Measurements from ENCODE around the gene OR52W1.
A peak's percentile ranks its signal among the peaks of the same experiment; 100 is the strongest.
"Not testable (repeated sequence)": the region's sequence is repeated elsewhere in the genome, so short reads cannot be mapped to it uniquely, and the experiment has no call there.

The OR52W1 gene

GRCh38 chr11:6217722-6218121, 18.7 kb downstream of the OR52W1 start:
- no peak for DNase-seq (ENCODE audit: low read depth)

GRCh38 chr11:6219359-6219758, 20.3 kb downstream of the OR52W1 start:
- peak; percentile 92 for DNase-seq (ENCODE audit: low read depth)

DNA sequence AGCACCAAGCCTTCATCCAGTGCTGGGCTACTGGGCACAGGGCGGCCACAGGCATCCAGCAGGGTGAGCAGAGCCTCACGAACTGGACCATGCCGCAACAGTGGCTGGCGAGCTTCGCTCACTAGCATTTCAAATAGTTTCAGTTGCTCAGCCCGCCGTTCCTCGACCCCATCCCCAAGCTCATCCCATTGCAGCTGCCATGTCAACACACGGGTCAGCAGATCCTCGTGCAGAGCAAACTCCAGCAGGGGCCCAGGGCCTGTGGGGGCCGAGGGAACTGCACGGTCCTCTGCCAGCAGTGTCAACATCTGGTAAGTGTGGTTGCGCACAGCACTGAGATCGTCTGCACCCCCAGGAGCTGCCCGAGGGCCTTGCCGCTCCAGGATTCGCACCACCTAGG, 24.8 kb downstream of the OR52W1 start:
- no peak for DNase-seq (ENCODE audit: low read depth)

DNA sequence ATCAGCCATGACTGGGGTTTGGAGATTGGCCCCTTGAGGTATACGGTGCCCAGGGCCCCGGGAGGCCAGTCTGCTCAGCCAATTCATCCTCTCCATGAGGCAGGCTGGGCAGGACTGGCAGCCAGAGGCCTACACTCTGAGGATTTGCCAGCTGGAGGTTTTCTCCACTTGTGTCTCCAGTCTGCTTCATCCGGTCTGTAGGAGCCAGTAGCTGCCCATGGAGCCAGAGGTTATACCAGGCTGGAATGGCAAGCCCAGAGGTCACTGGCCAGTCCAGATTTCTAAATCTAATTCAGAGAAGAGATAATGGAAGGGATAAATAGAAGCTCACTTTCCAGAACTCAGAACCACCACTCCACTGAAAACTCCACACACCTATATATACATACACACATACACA, 25.4 kb downstream of the OR52W1 start:
- no peak for DNase-seq (ENCODE audit: low read depth)

DNA sequence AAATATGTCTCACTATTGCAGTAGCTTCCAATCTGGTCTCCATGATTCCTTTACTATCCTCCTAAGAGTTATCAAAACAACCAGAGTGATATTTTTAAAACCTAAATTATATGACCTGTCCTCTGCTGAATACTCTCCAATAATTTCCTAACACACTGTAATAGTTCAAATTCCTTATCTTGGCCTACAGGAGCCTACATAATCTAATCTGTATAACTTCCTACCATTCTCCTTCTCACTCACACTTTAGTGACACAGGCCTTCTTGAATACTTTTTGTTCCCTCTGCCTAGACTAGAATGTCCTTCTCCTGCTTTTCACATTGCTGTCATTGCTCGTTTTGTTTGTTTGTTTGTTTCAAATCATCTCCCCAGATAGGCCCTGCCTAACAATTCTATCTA, 26.0 kb downstream of the OR52W1 start:
- DNase-seq (ENCODE audit: low read depth), result no peak

DNA sequence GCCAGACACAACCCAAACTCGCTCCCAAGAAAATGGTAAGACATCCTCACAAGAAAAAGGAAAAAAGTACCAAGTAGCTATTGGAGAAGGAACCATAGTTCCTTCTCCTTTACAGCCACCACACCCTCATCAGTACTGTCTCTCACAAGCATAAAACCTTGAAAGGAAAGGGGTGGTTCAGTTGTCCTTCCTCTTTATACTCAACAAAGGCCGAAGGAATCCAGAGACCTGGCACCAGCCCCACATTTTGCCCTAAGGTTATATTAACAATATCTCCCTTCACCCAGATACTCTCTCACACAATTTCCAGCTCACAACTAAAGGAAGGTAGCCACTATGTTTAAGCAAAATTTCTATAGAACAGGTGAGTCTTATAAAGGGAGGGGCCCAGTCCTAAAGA, 26.9 kb downstream of the OR52W1 start:
- DNase-seq (ENCODE audit: low read depth), result no peak

GRCh38 chr11:6228520-6228919, 29.5 kb downstream of the OR52W1 start:
- no peak for DNase-seq (ENCODE audit: low read depth)

- DNase-seq (ENCODE audit: low read depth), result no peak
Measured at GRCh38 chr11:6229911-6230310, 30.9 kb downstream of the OR52W1 start.

DNA sequence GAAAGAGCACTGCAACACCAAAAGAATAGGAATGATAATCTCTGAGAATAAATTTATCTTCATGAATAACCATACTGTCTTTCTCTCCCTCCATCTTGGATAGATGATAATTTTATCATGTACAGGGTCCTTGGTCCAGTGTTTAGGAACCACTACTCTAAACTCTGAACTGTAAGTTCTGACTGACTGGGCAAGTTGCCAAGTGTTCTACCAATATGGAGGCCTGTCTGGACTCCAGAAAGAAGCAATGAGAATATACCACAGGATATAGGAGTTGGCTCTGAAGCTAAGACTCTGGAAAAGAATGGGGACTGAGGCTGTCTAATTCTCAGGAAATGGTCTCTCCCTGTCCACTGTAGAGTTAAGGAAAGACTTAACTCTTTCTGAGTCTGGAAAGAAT, 33.9 kb downstream of the OR52W1 start:
- DNase-seq (ENCODE audit: low read depth), result no peak

GRCh38 chr11:6233984-6234386, 35.0 kb downstream of the OR52W1 start:
- no peak for DNase-seq (ENCODE audit: low read depth)

DNA sequence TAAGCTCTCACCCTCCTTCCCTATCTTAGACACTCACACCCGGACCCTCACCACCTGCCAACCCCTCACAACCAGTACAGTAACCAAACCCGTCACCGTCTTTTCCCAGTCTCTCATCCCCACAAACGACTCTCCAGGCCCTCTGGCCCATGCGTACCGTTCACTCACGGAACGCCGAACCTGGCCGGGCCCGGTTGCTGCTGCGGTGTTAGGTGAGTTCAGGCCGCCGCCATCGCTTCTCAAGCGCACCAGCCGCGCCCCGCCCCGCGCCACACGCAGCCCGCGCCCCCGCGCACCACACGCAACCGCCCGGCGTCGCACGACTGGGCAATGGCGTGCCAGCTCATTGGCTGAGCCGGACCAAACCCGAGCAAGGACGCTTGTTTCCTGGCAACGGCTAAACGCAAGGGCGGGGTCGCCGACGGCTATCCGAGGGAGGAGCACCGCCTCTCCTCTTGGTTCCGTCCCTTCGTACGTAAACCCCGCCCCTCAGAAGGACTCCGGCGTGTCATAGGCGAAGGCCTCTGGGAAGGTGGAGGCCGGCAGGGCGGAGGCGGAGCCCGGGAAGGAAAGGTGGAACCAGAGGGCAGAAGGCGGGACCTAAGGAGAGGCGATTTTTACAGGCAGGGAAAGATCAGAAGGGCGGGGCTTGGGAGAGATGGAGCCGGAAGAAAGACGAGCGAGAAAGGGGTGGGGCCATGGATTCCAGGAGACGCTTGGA, 35.5 kb downstream of the OR52W1 start, which contains the start of gene FHIP1B:
TSS of gene FHIP1B (minus strand) at position 250 of the 721 bp plus-strand sequence. CDS start 10,120 bp downstream, outside the sequence.
- peak; percentile 97 for DNase-seq (ENCODE audit: low read depth)

- no peak for DNase-seq (ENCODE audit: low read depth)
Measured at GRCh38 chr11:6237266-6237665, 38.2 kb downstream of the OR52W1 start.

- DNase-seq (ENCODE audit: low read depth), result no peak
Measured at GRCh38 chr11:6237761-6238302, 38.8 kb downstream of the OR52W1 start.

- DNase-seq (ENCODE audit: low read depth), result no peak
Measured at GRCh38 chr11:6238902-6239301, 39.9 kb downstream of the OR52W1 start, which contains the start of gene CNGA4. TSS of gene CNGA4 (plus strand) at chr11:6239089. CDS start at chr11:6239207, 118 bp downstream.

- DNase-seq (ENCODE audit: low read depth), result no peak
Measured at GRCh38 chr11:6240139-6240538, 41.1 kb downstream of the OR52W1 start.

DNA sequence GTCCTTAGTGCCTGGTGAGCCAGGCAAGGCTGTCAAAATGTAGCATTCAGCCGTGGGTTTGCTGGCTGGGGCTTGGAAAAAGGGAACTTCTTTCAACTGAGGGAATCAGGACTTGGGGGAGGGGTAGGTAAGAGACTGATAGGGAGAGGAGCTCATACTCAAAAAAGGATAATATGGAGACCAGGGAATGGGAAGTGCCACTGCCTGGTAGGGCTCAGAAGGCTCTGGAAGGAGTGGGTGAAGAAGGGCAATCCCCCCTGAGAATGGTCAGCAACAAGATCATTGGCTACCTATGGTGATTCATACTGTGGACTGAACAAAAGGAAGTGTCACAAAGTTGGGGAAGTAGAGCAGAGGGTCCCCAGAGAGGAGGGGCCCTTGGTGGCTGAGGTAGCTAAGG, 41.8 kb downstream of the OR52W1 start:
- no peak for DNase-seq (ENCODE audit: low read depth)

- DNase-seq (ENCODE audit: low read depth), result no peak
Measured at GRCh38 chr11:6241316-6241715, 42.3 kb downstream of the OR52W1 start.

DNA sequence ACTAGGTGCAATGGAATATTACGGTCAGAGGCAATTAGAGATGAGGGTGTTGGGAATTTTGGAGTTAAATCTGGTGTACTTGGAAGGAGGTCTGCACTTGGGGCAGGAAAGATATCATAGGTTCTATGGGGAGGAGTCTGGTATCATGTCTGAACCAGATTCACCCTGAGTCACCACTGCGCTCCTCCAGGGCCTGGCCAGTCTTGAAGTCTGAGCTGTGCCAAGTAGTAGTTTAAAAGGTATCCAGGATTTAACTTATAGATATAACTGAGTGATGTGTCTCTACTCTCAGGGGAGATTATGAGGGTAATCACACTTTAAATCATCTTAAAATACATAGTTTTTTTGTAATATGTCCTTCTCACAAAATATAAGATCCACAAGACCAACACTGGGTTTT, 46.5 kb downstream of the OR52W1 start:
- DNase-seq (ENCODE audit: low read depth), result no peak

DNA sequence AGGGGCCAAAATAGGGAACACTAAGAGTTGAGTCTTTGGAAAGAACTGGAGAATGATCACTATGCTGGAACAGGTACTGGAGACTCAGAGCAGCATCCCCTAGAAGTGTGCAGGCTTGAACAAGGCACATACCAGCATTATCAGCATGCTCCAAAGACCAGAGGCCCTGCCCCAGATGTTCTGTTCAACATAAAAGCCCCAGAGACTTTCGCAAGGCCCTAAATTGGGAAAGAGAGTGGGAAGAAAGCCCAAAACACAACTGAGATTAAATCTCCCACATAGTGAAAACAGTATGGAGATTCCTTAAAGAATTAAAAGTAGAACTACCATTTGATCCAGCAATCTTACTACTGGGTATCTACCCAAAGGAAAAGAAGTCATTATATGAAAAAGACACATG, 49.2 kb downstream of the OR52W1 start:
- no peak for DNase-seq (ENCODE audit: low read depth)

DNA sequence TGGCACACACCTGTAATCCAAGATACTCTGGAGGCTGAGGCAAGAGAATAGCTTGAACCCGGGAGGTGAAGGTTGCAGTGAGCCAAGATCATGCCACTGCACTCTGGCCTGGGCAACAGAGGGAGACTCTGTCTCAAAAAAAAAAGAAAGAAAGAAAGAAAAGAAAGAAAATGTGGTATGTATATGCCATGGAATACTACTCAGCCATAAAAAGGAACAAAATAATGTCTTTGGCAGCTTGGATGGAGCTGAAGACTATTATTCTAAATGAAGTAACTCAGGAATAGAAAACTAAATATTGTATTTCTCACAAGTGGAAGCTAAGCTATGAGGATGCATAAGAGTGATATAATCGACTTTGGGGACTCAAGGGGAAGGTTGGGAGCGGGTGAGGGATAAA, 49.9 kb downstream of the OR52W1 start:
- DNase-seq (ENCODE audit: low read depth), result not testable (repeated sequence)

Data from GM04503 (cell line).